Left ventricle myocardium inferior (tissue), 1 donor: Measurements from ENCODE around the gene SLC30A5. TPM values are rescaled to one million over a fixed set of nuclear protein-coding genes. Genes with fewer than 3 reads are reported as not detected.
A peak's percentile ranks its signal among the peaks of the same experiment; 100 is the strongest.

Experiments
- DNase-seq: peaks from one replicate; pipeline ENCODE4 v3.0.0-alpha.2; 2020
- H3K27ac ChIP-seq: fragments of 200-600 bp; replicated peaks from 2 replicates; pipeline ENCODE4 v1.8.0; 2021
- H3K27me3 ChIP-seq: fragments of 200-600 bp; 2 replicates; pipeline ENCODE4 v1.8.0; 2021; ENCODE audit warnings: low read depth
- H3K36me3 ChIP-seq: fragments of 200-600 bp; 2 replicates; pipeline ENCODE4 v1.8.0; 2021
- H3K4me1 ChIP-seq: fragments of 200-600 bp; 2 replicates; pipeline ENCODE4 v1.8.0; 2021
- H3K4me3 ChIP-seq: fragments of 200-600 bp; 2 replicates; pipeline ENCODE4 v1.8.0; 2021; ENCODE audit warnings: mild to moderate bottlenecking, moderate library complexity
- H3K9me3 ChIP-seq: fragments of 200-600 bp; replicated peaks from 2 replicates; pipeline ENCODE4 v1.8.0; 2021
- intact Hi-C: fragments of 100-400 bp; cut with micrococcal nuclease; formaldehyde crosslinking; loops from one replicate; pipeline ENCODE4 v1.11.0; 2022
- total RNA-seq: library from RNA; stranded (reverse); fragmentation: NEBNext Ultra II Directional; extraction: Animal tissue kit (Norgen Biotek cat#: 25700); gene quantifications from one replicate; pipeline ENCODE4 v1.2.1, GENCODE V29; 2021
- TF ChIP-seq, protein P1 (sequence below): fragments of 200-600 bp; IDR thresholded peaks from 2 replicates; pipeline ENCODE4 v1.8.0; 2021; ENCODE audit warnings: antibody characterized with exemption, mild to moderate bottlenecking, borderline replicate concordance
- donor health status: DM: no; HTN: yes; CAD: no; lungs with severe emphysema.

SLC30A5 gene
- total RNA-seq, 1 donor from 2014 or later: 31.8 TPM

DNA sequence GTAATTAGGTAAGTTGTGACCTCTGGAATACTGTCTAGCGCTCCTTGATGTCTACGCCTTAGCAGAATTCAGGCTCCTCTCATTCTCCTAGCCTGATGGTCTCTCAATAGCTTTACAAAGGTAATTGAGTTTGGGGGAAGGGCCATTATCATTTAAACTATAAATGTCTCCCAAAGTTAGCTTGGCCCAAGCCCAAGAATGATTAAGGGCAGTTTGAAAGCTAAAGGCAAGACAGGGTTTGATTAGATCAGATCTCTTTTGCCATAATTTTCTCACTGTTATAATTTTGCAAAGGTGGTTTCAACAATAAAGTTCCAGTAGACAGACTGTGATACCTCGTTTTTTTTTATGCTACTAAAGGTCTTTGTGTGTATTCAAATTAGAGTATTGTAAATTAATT is 3.7 kb upstream of the SLC30A5 start:
- TF ChIP-seq, protein P1, sequence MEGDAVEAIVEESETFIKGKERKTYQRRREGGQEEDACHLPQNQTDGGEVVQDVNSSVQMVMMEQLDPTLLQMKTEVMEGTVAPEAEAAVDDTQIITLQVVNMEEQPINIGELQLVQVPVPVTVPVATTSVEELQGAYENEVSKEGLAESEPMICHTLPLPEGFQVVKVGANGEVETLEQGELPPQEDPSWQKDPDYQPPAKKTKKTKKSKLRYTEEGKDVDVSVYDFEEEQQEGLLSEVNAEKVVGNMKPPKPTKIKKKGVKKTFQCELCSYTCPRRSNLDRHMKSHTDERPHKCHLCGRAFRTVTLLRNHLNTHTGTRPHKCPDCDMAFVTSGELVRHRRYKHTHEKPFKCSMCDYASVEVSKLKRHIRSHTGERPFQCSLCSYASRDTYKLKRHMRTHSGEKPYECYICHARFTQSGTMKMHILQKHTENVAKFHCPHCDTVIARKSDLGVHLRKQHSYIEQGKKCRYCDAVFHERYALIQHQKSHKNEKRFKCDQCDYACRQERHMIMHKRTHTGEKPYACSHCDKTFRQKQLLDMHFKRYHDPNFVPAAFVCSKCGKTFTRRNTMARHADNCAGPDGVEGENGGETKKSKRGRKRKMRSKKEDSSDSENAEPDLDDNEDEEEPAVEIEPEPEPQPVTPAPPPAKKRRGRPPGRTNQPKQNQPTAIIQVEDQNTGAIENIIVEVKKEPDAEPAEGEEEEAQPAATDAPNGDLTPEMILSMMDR: no peak
- no peak for DNase-seq
- intact Hi-C loops: loop anchor here (10.0 kb wide), 1 partner anchor 145 kb away; the partner anchor contains the start of gene CDK7
- no peaks in the 10 kb centered on the region for H3K27me3 ChIP-seq
- peaks cover under 1% of the 10 kb centered on the region for H3K36me3 ChIP-seq
- H3K27ac ChIP-seq: no peak overlapping the region
- peaks cover 24% of the 10 kb centered on the region for H3K4me1 ChIP-seq
- H3K9me3 ChIP-seq: no peaks in the 10 kb centered on the region
- H3K4me3 ChIP-seq: no peak overlapping the region

DNA sequence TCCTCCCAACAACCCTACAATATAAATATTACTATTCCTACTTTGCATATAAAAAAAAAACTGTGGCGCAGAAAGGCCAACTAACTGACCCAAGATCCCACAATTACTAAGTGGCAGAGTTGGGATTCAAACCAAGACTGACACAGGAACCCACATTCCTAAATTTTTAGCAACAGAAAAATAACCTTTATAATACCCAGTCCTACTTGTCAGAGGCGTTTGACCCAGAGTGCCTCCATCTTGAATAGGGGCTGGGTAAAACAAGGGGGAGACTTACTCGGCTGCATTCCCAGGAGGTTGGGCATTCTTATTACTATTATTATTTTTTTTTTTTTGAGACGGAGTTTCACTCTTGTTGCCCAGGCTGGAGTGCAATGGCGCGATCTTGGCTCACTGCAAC is 2.0 kb upstream of the SLC30A5 start:
- Histone ChIP-seq H3K9me3 (no peaks in the 10 kb centered on the region), H3K36me3 (peaks cover 10% of the 10 kb centered on the region), H3K4me1 (peaks cover 38% of the 10 kb centered on the region), H3K4me3 (no peak overlapping the region), H3K27me3 (no peaks in the 10 kb centered on the region), H3K27ac (peak overlapping the region; percentile 97)
- DNase-seq: no peak
- TF ChIP-seq, protein P1: no peak
- intact Hi-C loops: loop anchor here (10.0 kb wide), 1 partner anchor 143 kb away; the partner anchor contains the start of gene CDK7

DNA sequence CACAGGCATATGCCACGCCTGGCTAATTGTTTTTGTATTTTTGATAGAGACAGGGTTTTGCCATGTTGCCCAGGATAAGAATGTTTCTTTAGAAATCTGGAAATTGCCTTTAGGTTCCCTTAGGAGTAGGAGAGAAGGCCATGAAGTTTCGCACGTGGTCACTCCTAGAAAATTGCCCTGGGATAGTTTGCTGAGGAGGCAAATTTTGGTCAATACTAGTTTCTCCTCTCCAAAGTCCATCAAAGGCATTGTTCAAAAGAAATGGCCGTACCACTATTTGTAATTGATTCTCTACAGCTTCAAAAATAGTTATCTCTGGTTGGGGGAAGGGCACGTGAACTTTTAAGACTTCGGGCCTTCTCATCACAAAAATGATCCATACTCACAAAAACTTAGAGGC is 845 bp upstream of the SLC30A5 start:
- peaks cover 38% of the 10 kb centered on the region for H3K4me1 ChIP-seq
- H3K4me3 ChIP-seq: no peak overlapping the region
- no peak for DNase-seq
- peaks cover 10% of the 10 kb centered on the region for H3K36me3 ChIP-seq
- H3K9me3 ChIP-seq: no peaks in the 10 kb centered on the region
- peak overlapping the region; percentile 97 for H3K27ac ChIP-seq
- no peaks in the 10 kb centered on the region for H3K27me3 ChIP-seq
- intact Hi-C loops: loop anchor here (10.0 kb wide), 1 partner anchor 142 kb away; the partner anchor contains the start of gene CDK7
- TF ChIP-seq, protein P1: no peak

DNA sequence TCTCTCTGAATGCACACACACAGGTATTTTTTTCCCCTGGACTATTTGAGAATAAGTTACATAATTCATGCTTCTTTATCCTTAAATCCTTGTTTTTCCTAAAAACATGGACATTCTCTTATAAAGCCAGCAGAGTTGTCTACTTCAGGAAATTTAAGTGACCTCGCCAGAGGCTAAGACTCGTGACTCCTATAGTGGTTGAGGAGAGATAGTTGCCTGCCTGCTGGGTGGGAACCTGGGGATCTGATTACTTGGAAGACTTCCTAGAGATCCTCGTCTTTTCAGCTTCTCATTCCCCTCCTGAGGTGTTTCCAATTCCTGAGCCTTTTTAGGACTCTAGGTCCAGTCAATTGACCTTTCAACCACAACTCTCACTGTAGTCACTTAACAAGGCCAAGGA is 5.5 kb downstream of the SLC30A5 start:
- H3K36me3 ChIP-seq: peaks cover 28% of the 10 kb centered on the region
- H3K4me3 ChIP-seq: no peak overlapping the region
- H3K27me3 ChIP-seq: no peaks in the 10 kb centered on the region
- TF ChIP-seq, protein P1: no peak
- intact Hi-C loops: loop anchor here (10.0 kb wide), 1 partner anchor 135 kb away; the partner anchor contains the start of gene CDK7
- peaks cover 33% of the 10 kb centered on the region for H3K4me1 ChIP-seq
- DNase-seq: no peak
- H3K9me3 ChIP-seq: no peaks in the 10 kb centered on the region
- no peak overlapping the region for H3K27ac ChIP-seq

DNA sequence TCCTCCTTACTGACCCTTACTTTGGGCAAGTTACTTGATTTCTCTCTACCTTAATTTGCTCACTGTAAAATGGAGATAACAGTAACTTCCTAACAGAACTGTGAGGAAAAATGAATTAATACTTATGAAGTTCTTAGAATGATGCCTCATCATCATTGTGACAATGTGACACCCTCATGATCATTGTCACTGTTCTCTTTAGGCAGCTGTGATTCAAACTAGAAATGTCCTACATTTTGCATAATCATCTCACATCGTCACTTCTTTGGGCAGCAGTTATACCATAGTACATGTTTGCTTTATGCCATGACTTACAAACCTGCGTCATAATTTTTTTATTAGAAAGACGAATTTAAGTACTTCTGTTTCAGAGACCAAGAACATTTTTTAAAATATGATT is 9.7 kb downstream of the SLC30A5 start:
- H3K27me3 ChIP-seq: no peaks in the 10 kb centered on the region
- peaks cover 10% of the 10 kb centered on the region for H3K4me1 ChIP-seq
- no peak for DNase-seq
- intact Hi-C loops: no loop called here
- H3K36me3 ChIP-seq: peaks cover 56% of the 10 kb centered on the region
- no peaks in the 10 kb centered on the region for H3K9me3 ChIP-seq
- TF ChIP-seq, protein P1: no peak
- no peak overlapping the region for H3K27ac ChIP-seq
- no peak overlapping the region for H3K4me3 ChIP-seq
